GM18873 (cell line): Measurements from ENCODE around the gene VAMP3.

Source experiments
- ATAC-seq: cut with Tn5 transposase; IDR thresholded peaks from one replicate; pipeline ENCODE4 v1.9.1; 2021; ENCODE audit warnings: mild to moderate bottlenecking, moderate library complexity, moderate number of reproducible peaks; ENCODE audit not compliant: unreplicated experiment, low FRiP score

The VAMP3 gene

GRCh38 chr1:7809742-7810141 lies 38.6 kb downstream of the VAMP3 start:
- no peak for ATAC-seq

DNA sequence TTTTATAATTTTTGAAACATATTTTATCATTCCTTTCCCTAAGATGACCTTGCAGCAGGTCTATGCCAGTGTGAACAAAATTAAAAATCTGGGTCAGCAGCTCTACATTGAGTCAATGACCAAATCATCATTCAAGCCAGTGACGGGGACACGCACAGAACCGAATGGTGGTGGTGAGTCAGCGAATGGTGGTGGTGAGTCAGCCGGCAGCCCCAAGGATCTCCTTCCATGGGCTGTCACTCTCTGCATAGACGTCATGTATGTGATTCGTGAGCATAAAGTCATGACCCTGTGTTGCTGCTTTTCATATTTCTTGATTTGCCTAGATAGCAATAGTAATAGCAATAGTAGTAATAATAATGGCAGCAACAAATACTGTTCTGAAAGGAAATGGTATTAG lies 39.3 kb downstream of the VAMP3 start:
- ATAC-seq, result no peak

- no peak for ATAC-seq
These were observed 40.4 kb downstream of the VAMP3 start for GRCh38 chr1:7811476-7811875.

DNA sequence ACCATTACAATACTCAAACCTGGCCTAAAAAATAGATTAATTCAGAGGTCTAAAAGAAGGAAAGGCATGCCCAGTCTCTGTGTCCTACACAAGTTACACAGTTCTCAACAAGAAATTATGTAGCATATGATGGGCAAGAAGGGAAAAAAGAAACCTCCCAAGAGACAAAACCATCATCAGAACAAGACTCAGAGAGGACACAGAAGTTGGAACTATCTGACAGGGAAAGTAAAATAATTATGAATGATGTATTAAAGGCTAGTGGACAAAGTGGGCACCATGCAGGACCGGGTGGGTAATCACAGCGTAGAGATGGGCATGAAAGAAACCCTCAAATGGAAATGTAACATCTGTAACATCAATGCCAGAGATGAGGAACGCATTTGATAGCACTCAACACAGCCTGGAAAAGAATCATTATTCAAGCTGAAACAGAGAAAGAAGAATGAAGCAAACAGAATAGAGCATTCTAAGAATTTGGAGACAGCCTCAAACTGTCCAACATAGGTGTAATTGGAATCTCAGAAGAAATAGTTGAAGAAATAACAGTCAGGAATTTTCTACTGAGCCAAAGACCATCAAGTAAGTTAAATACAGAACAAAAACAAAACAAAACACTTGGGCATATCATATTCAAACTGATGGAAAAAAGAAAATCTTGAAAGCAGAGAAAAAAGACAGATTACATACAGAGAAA lies 42.7 kb downstream of the VAMP3 start:
- no peak for ATAC-seq

GRCh38 chr1:7821282-7821681 lies 50.2 kb downstream of the VAMP3 start:
- no peak for ATAC-seq

DNA sequence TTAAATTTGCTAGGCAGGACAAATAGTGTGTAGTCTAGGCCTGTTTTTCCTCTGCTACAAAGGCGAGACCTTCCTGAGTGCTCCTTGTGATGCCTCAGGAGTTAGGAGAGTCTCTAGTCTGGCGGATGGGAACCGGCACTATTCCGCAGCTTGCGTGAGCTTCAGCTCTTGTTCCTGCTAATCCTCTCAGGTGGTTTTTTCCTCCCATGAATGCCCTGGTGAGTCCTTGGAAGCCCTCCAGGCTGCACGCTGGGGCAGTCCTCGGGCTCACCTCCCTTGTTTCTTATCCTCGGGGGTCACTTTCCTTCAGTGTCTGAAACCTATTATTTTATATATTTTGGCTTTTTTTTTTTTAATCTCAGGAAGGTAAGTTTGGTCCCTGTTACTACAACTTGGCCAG lies 53.6 kb downstream of the VAMP3 start:
- no peak for ATAC-seq

DNA sequence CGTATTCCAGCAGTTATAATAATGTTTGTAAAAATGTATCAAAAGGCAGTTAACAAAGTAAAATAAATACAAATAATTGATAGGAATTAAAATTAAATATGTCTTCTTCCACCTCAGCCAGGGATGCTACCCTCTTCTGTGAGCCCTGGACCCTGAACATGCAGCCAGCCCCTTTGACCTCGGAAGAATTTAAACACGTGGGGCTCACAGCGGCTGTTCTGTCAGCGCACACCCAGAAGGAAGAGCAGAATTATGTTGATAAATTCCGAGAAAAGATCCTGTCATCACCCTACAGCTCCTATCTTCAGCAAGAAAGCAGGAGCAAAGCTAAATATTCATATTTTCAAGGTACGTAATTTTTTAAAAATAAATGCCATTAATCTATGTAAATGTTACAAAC lies 55.3 kb downstream of the VAMP3 start:
- ATAC-seq, result no peak

GRCh38 chr1:7827126-7827955 lies 56.2 kb downstream of the VAMP3 start:
- ATAC-seq, result no peak
